GM21723 (cell line): ENCODE data around the gene NLN.
"Not testable (repeated sequence)": the region's sequence is repeated elsewhere in the genome, so short reads cannot be mapped to it uniquely, and the experiment has no call there.

Experiments used
- ATAC-seq: cut with Tn5 transposase; IDR thresholded peaks from one replicate; pipeline ENCODE4 v1.9.1; 2021; ENCODE audit warnings: mild to moderate bottlenecking, moderate library complexity; ENCODE audit not compliant: unreplicated experiment

Gene NLN

DNA sequence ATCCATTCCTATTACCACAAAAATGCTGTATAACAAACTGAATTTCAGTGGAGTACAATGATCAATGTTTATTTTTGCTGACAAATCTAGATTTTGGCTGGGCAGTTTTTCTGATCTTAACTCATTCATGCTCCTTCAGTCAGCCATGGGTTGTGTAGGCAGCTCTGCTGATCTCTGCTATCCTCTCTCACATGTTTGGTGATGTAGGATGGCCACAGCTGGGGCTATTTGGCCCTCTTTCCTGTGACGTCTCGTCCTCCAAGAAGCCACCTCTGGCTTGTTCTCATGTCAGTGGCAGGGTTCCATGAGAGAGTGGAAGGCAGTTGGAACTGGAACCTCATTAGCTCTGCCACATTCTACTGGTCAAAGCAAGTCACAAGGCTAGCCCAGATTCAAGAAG lies 8.9 kb downstream of the NLN start:
- ATAC-seq = no peak

DNA sequence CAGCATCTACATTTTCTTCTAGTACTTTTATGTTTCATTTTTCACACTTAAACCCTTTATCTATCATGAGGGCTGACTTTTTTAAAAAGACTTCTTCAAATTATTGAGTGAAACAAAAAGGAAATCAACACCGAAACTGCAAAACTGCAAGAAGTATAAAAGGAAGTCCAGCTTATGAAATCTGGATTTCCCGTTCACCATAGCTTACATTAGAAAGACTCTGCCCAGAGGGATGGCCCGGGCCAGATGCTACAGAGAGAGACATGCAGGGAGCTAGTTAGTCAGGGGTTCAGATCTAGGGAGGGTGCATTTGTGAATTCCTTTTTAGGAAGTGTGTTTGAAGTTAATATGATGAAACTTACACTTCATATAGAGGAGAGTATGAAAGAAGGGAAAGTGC lies 10.0 kb downstream of the NLN start:
- not testable (repeated sequence) for ATAC-seq

DNA sequence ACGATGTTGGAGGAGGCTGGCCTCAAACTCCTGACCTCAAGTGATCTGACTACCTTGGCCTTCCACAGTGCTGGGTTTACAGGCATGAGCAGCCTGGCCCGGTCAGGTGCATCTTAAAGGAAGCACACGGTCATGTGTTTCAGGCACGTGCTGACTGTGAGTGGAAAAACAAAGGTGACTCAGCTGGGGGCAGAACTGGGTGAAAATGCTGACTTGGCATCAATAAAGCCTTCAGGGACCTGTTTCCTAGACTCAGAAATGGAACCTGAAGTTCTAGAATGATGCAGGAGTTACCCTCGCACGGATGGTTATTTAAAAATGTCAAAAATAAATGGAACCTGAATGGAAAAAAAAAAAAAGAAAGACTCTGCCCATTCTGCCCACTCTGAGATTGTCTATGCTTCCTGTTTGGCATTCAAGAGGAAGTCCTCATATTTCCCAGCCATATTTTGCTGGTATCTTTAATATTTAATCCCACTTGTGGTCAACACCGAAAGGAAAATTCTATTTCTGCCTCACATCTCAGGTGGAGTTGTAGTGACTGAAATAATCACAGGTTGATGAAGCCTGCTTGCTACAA lies 12.3 kb downstream of the NLN start:
- ATAC-seq = not testable (repeated sequence)

DNA sequence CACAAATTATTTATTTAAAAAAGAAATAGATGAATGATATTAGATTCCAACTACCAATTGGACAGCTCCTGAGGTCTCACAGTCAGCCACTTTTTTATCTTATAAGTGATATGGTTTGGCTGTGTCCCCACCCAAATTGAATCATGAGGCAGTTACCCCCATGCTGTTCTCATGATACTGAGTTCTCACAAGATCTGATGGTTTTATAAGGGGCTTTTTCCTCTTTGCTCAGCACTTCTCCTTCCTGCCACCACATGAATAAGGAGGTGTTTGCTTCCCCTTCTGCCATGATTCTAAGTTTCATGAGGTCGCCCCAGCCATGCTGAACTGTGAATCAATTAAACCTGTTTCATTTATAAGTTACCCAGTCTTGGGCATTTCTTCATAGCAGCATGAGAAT lies 12.9 kb downstream of the NLN start:
- no peak for ATAC-seq

DNA sequence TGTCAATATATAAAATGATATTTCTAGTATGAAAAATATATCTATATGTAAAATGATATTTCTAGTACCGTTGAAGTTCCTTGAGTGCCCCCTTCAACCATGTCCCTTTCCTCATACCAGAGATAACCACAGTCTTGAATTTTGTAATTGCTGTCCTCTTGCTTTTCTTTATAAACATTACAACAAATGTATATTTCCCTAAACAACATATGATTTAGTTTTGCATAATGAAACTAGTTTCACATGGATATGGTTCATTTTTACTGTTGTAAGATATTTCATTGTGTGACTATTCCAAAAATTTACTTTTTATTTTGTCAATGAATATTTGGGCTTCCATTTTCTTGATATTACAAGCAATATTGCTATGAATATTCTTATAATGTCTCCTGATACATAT lies 14.0 kb downstream of the NLN start:
- ATAC-seq = no peak

DNA sequence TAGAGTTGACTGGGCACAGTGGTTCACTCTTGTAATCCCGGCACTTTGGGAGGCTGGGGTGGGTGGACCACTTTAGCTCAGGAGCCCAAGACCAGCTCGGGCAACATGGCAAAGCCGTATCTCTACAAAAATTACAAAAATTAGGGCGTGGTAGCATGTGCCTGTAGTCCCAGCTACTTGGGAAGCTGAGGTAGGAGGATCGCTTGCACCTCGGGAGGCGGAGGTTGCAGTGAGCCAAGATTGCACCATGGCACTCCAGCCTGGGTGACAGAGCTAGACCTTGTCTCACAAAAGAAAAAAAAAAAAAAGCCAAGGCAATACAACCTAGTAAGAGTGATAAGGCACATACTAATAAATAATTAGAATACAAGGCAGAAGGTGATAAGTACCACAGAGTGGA lies 15.8 kb downstream of the NLN start:
- ATAC-seq = no peak

DNA sequence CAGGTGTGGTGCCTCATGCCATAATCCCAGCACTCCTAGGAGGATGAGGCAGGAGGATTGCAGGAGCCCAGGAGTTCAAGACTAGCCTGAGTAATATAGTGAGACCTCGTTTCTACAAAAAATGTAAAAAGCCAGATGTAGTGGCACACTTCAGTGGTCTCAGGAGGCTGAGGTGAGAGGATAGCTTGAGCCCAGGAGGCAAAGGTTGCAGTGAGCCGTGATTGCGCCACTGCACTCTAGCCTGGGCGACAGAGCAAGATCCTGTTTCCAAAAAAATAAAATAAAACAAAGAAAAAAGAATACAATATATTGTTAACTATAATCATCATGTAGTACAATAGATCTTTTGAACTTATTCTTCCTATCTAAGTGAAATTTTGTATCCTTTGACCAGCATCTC lies 16.3 kb downstream of the NLN start:
- ATAC-seq = no peak

DNA sequence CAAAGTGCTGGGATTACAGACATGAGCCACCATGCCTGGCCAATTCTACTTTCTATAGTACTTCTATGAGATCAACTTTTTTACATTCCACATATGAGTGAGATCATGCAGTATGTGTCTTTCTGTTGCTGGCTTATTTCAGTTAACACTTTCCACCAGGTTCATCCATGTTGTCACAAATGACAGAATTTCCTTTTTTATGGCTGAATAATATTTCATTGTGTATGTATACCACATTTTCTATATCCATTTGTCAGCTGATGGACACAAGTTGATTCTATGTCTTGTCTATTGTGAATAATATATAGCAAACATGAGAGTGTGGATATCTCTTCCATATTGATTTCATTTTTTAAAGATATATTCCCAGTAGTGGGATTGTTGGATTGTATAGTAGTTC lies 17.2 kb downstream of the NLN start:
- no peak for ATAC-seq

DNA sequence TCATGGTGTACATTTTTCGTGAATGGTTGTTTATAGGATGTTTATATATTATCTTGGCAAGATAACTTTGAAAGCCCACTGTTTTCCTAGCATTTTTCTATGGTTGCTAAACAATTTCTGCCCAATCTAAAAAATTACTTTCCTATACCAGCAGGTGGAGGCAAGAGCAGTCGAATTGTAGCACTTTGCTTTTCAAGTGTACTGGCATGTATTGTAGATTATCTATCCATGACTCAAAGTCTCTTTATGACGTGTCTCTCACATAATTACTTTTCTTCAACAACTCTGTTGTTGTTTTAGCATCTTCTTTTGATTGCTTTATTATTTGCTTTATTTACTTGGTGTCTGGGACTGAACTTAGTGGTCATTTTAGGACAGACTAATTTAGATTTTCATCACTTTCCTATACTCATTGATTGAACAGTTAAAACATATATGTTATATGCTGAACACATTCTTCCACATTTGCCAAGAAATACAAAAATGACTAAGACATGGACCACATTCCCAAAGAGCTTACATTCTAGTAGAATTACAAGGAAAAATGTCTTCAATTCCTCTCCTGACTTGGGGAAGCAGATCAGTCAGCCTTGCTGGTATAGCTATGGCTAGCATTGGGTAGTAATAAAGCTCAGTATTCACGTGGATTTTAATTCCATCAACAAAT lies 20.7 kb downstream of the NLN start:
- ATAC-seq = peak; percentile 87

DNA sequence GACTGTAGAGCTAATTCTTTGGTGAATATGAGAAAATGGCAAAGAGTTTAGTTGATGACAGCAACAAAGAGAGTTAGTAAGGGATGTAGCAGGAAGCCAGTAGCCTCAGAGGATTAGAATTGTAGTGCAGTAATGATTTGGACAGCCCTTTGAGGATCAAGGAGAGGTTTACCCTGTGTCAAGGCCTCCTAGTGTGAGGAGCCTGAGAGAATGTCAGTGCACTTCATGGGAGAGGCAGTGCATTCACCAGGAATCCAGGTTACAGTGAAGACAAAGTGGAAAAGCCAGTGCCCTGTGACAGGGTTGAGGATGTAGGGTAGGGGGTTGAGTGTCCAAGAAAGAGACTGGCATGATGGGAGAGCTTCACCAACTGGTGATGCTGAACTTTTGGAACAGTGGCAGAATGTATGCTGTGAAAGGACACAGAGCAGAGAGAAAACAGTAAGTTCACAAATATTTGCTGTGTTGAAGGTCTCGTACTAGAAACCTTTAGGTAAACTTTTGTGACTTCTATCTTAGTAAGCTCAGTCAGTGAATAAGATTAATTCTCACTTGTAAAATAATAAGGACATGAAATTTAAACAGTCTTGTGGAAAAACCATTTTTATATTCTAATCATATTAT lies 27.3 kb downstream of the NLN start:
- no peak for ATAC-seq

DNA sequence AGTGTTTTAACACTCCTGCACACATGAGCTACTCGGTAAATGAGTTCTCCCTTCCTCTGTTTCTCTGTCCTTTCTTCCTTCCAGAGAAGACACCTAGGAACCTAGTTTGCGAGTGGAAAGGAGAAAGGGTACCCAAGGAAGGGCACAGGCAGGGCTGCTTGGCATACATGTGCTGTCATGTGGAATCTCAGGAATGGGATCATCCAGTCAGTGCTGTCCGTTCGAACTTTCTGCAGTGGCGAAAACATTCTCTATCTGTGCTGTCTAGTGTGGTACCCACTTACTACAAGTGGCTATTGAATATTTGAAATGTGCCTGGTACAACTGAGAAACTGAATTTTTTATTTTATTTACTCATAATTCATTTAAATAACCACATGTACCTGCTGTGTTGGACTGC lies 28.0 kb downstream of the NLN start:
- ATAC-seq = no peak

DNA sequence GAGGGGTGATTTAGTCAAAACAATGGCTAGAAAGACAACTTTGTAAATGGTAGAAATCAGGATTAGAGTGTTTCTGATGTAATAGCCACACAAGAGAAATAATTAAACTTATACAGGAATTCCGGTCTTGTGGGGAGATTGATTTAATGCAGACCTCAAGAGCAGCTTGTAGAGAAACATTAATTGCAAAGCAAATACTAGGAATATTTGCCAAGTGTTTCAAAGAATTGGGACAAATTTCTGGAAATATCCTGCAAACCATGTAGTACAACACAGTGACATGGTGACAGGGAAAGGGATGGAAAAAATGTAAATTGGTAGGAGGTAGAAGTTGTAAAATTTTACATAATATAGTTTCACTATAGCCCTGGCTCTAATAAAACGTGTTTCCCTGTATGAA lies 28.9 kb downstream of the NLN start:
- no peak for ATAC-seq

DNA sequence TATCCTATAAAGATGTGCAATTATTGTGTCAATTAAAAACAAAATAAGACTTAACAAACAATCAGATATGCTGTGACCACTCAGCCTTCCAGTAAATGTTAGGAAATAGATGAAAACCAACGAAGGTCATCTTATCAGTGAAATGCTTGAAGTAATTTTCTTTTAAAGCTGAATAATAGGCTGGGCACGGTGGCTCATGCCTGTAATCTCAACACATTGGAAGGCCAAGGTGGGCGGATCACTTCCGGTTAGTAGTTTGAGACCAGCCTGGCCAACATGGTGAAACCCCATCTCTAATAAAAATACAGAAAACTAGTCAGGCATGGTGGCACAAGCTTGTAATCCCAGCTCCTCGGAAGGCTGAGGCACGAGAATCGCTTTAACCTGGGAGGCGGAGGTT lies 31.2 kb downstream of the NLN start:
- ATAC-seq = no peak

DNA sequence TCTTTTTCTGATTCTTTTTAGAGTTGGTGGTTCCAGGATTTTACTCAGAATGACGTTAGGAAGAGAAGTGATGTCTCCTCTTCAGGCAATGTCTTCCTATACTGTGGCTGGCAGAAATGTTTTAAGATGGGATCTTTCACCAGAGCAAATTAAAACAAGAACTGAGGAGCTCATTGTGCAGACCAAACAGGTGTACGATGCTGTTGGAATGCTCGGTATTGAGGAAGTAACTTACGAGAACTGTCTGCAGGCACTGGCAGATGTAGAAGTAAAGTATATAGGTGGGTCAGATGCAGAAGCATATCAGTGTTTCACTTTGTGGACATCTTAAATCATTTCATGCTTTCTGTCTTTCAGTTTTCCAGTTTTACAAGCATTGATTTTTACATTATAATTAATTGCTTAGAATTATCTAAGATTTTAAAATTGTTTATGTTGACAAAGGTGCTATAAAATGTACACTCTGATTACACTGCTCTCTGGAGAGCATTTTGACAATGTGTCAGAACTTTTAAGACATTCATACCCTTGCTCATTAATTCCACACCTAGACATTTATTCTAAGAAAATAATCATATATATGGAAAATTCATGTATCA lies 36.6 kb downstream of the NLN start:
- ATAC-seq = no peak

DNA sequence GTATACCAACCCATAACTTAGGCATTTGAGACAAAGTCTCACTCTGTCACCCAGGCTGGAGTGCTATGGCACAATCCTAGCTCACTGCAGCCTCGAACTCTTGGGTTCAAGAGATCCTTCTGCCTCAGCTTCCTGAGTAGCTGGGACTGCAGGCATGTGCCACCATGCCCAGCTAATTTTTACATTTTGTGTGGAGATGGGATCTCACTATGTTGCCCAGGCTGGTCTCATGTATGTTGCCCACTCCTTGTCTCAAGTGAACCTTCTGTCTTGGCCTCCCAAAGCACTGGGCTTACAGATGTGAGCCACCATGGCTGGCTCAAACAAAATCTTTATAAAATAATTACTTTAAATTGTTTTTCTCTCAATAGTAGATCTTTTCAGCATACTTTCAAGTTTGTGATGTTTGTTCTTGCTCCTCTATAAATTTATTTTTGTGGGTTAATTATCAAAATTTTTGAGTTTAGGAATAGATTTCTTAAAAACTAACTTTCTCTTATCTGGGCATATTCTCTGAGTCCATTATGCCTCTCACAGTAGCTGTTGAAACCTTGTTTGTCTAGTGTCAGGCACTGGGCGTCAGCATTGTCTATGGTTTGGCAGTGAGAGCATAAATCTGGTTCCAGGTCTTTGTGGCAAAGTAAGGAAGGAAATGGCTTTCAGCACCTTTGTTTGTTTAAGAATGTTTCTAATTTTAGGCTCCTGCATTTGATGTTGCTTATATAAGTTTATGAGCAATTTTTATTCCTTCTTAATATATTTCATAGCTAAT lies 38.7 kb downstream of the NLN start:
- peak; percentile 67 for ATAC-seq

DNA sequence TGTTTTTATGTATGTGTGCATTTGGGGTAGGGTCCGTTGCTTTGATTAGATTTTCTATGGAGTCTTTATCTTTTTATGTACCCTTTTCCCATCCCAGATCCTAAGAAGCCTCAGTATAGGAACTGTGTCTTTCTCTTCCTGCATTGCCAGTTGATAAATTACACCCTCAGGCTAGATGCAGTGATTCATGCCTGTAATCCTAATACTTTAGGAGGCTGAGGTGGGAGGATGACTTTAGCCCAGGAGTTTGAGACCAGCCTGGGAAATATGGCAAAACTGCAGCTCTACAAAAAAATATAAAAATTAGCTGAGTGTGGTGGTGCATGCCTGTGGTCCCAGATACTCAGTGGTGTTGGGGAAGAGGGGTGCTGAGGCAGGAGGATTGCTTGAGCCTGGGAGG lies 40.2 kb downstream of the NLN start:
- no peak for ATAC-seq

DNA sequence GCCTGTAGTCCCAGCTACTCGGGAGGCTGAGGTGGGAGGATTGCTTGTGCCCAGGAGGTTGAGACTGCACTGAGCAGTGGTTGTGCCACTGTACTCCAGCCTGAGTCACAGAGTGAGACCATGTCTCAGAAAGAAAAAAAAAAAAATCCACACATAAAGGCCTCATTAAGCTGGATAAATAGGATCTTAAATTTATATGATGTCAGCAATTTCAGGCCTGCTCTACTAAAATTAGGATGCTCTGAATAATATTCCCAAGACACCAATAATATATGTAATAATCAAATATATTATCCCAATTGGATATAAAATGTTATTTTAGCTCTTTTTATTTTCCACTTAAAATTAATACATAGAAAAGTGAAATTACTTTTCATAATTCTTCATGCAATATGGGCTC lies 43.6 kb downstream of the NLN start:
- no peak for ATAC-seq

DNA sequence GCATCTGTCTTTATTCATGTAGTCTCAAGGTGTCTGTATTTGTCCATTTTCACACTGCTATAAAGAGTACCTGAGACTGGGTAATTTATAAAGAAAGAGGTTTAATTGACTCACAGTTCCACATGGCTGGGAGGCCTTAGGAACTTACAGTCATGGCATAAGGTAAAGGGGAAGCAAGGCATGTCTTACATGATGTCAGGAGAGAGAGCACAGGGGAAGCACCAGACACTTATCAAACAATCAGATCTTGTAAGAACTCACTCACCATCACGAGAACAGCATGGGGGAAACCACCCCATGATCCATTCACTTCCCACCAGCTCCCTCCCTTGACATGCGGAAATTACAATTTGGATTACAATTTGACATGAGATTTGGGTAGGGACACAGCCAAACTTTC lies 44.2 kb downstream of the NLN start:
- ATAC-seq = no peak

DNA sequence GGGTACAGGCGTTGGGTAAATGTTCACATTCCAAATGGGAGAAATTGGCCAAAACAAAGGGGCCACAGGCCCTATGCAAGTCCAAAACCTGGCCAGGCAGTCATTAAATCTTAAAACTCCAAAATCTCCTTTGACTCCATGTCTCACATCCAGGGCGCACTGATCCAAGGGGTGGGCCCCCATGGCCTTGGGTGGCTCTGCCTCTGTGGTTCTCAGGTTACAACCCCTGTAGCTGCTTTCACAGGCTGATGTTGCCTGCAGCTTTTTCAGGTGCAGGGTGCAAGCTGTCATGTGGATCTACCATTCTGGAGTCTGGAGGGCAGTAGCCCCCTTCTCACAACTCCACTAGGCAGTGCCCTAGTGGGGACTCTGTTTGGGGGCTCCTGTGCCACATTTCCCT lies 44.8 kb downstream of the NLN start:
- ATAC-seq = no peak

DNA sequence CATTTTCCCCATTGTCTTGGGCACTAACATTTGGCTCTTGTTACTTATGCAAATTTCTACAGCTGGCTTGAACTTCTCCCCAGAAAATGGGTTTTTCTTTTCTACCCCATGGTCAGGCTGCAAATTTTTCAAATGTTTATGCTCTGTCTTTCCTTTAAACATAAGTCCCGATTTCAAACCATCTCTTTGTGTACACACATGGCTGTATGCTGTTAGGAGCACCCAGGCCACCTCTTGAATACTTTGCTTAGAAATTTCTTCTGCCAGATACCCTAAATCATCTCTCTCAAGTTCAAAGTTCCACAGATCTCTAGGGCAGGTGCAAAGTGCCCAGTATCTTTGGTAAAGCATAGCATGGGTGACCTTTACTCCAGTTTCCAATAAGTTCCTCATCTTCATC lies 45.6 kb downstream of the NLN start:
- no peak for ATAC-seq

DNA sequence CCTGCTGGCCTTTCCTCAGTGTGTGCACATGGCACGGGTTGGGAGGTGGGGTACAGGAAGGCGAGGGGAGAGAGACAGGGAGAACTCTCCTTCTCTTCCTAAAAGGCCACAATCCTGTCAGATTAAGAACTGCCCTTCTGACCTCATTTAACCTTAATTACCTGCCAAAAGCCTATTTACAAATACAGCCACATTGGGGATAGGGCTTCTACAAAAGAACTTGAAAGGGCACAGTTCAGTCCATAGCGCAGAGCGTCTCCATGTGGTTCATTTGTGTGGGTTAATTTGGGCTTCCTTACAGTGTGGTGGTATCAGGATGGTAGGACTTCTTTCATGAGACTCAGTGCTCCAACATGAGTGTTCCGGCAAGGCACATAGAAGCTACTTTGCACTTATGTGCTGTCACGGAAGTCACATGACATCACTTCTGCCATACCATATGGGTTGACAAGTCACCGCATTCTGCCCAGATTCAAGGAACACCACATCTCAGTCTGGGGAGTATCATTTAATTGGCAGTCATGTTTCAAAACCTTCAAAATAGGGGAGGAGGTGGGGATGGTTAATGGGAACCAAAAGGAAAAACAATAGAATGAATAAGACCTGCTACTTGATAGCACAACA lies 46.8 kb downstream of the NLN start:
- no peak for ATAC-seq
